Right forelimb (tissue), 1 donor: Measurements from ENCODE around the gene OR7G3.

Experiments
- DNase-seq: peaks from one replicate; pipeline ENCODE4 v3.0.0-alpha.2; 2018

Gene OR7G3

GRCh38 chr19:9086761-9087160 lies 40.0 kb downstream of the OR7G3 start, which contains the start of gene OR1M1:
Gene OR1M1, plus strand, starts transcription at chr19:9087061. Its CDS starts 6,184 bp downstream, at chr19:9093245.
- no peak for DNase-seq

GRCh38 chr19:9078651-9079050 lies 48.1 kb downstream of the OR7G3 start:
- no peak for DNase-seq

- DNase-seq, result no peak
Observed at GRCh38 chr19:9076901-9077300, 49.8 kb downstream of the OR7G3 start.
